ENCODE data around the gene RAPGEF1.

DNA sequence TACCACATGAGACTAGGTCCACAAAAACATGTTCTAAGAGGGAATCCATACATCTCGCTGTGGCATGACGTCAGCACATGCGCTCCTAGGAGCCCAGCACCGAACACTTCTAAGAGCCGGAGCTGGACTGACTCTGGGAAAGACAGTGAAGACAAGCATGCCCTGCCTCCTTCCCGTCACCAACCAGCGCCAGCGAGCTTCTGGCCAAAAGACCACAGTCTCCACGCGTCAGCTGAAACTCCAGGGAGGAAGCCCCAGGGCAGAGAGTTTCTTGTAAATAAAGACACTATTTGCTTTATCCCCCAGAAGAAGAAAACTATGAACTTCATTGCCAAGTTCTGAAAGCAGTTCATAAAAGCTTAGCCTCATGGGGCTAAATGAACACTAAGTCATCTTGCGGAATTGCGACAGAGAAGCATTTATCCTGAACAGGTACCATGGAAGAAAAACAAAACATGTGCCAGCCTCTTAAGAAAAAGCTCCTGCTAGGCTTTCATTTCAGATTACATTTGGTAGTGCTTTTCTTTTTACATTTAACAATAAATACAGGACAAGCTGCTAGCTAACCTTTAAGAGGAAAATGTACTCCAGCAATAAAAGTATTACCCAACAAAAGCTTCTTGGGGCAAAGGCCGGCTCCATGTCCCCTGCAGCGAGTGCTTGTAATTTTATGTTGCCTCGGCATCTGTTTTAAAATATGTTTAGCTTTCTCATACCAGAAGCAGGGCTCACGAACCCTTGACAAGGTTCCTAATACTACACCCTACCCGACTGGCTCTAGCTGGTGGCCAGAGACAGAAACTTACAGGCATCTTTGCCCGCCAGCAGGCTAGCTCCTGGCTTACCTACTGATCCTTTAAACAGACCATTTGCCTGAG lies 98.0 kb downstream of the RAPGEF1 start:
- TF ChIP-seq EZH2 (IDR thresholded peaks at IDR 0.05), result no peak
- TF ChIP-seq, protein P1, sequence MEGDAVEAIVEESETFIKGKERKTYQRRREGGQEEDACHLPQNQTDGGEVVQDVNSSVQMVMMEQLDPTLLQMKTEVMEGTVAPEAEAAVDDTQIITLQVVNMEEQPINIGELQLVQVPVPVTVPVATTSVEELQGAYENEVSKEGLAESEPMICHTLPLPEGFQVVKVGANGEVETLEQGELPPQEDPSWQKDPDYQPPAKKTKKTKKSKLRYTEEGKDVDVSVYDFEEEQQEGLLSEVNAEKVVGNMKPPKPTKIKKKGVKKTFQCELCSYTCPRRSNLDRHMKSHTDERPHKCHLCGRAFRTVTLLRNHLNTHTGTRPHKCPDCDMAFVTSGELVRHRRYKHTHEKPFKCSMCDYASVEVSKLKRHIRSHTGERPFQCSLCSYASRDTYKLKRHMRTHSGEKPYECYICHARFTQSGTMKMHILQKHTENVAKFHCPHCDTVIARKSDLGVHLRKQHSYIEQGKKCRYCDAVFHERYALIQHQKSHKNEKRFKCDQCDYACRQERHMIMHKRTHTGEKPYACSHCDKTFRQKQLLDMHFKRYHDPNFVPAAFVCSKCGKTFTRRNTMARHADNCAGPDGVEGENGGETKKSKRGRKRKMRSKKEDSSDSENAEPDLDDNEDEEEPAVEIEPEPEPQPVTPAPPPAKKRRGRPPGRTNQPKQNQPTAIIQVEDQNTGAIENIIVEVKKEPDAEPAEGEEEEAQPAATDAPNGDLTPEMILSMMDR (IDR thresholded peaks at IDR 0.05), result no peak
